IPS DF 4.7 (cell line): Measurements from ENCODE around the gene PAX9.

Experiments used
- DNase-seq: peaks from one replicate; pipeline ENCODE4 v3.0.0-alpha.2; 2013; ENCODE audit warnings: low spot score; ENCODE audit errors: extremely low read depth

The PAX9 gene

GRCh38 chr14:36661506-36662257 lies at the start of gene PAX9:
Gene PAX9 (plus strand): TSS chr14:36661860. CDS start chr14:36662090, 230 bp downstream.
- no peak for DNase-seq

DNA sequence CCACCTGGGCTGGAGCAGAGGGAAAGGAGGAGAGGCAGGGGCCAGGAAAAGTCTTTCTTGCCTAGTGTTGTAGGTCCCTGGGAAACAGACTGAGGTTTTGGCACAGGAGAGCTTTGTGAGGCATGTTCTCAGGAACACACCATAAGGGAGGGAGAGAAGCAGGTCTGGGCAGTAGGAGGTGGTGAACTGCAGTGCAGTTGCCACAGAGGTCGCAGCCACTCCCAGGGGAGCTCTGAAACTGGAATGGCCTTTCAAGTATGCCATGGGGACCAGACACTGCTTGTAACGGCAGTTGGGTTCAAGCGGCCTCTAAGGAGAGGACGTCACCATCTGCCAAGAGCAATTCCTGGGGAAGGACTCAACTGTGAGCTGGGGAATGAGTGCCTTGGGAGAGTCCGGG lies 43.8 kb upstream of the PAX9 start:
- no peak for DNase-seq

DNA sequence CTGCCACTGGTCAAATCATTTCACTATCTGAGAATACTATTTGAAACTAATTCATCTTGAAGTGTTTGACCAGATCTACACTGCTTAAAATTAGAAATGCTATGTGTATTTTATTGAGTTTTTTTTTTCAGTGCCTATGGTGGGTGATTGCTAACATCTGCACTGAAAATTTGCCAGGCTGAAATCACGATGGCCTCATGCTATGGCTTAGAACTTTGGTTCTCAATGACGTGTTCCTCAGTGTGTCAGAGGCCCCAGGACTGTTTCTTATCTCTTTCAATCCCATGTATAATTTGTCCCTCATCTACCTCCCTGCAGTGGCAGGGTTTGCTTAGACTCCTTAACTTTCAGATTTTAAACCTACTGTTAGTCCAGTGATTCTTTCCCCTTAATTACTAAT lies 43.0 kb upstream of the PAX9 start:
- DNase-seq = no peak

GRCh38 chr14:36619131-36619530 lies 42.5 kb upstream of the PAX9 start:
- no peak for DNase-seq

GRCh38 chr14:36619853-36620252 lies 41.8 kb upstream of the PAX9 start:
- no peak for DNase-seq

DNA sequence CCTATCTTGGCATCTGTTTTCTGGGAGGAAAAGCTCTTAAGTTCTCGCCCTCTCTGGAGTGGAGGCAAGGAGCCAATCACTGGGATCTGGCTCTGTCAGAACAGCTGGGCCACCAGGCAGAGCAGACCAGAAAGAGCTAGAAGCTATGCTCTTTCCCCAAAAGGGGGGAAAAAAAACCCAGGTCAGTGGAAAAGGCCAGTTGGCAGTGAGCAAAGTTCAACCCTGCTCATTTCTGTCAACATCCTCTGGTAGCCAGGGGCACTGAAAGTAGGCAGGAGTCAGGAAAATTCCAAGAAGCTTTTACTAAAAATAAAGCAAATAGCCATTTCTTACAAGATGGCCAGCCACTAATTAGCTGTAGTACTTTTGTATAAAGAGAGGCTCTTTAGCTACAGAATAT lies 36.6 kb upstream of the PAX9 start:
- DNase-seq = no peak

- no peak for DNase-seq
Observed at GRCh38 chr14:36625436-36625835, 36.2 kb upstream of the PAX9 start.

DNA sequence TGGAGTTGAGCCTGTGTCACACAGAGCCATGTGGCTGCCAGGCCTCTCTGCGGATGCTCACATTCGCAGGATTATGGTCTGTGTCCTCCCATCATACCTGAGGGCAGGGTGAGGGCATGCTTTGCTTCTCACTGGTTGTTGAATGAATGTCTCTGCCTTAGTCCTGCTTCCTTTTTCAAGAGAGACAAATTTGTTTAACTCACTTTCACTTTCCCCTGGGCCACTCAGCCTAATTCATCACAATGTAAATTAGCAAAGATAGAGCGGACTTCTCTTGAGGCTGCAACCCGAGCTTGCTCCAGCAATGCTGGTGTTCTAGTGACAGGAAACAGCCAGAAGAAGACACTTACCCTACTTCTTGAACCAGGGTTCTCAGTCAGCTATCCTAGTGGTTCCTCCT lies 35.5 kb upstream of the PAX9 start:
- DNase-seq = no peak

GRCh38 chr14:36627981-36628380 lies 33.7 kb upstream of the PAX9 start:
- no peak for DNase-seq

GRCh38 chr14:36633580-36633979 lies 28.1 kb upstream of the PAX9 start:
- DNase-seq = no peak

- DNase-seq = no peak
Observed at GRCh38 chr14:36646664-36647416, 14.8 kb upstream of the PAX9 start.

- no peak for DNase-seq
Observed at GRCh38 chr14:36647417-36647823, 14.2 kb upstream of the PAX9 start.

- DNase-seq = no peak
Observed at GRCh38 chr14:36647824-36648753, 13.6 kb upstream of the PAX9 start.

DNA sequence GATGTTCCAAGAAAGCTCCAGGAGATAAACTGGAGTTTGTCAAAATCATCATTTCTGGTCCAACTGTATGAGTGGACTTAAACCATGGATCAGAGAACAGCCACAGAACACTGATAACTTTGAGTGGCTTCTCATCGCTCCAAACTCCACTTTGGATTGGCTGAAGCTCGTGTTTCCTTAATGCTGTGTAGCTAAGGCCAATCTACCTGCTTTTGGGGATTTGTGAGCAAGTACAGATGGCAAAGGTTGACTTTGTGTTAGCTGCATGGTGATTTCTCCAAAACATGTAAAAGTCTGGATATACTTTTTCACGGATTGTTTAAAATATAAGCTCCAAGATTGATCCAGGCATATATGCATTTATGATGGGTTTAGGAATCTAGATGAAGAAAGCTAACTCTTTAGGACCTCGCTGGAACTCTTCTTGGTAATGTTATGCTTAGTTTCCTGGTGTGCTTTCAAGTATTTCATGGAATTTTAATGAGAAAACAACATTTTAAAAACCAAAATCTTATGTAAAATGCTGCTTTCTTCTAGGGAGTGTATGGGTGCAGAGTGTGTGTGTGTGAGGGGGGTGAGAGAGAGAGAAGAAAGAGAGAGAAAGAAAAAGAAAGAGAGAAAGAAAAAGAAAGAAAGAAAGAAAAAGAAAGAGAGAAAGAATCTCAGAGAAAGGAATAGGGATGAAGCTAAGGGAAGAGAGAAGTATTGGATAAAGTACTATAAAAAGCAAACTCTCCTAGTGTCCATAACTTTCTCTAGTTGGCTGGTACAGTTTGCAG lies 11.6 kb upstream of the PAX9 start:
- no peak for DNase-seq

GRCh38 chr14:36652542-36653201 lies 9.0 kb upstream of the PAX9 start:
- DNase-seq = no peak

- DNase-seq = no peak
Observed at GRCh38 chr14:36653413-36653812, 8.2 kb upstream of the PAX9 start.

GRCh38 chr14:36653962-36654793 lies 7.5 kb upstream of the PAX9 start:
- no peak for DNase-seq

- no peak for DNase-seq
Observed at GRCh38 chr14:36654794-36655381, 6.8 kb upstream of the PAX9 start.

GRCh38 chr14:36655571-36655962 lies 6.1 kb upstream of the PAX9 start:
- no peak for DNase-seq
